Camera-type eye (tissue), 1 donor: ENCODE data around the gene ZSCAN23. TPM values are rescaled to one million over a fixed set of nuclear protein-coding genes. Genes with fewer than 3 reads are reported as not detected.

Source experiments
- total RNA-seq: library from RNA; depleted of rRNA; stranded (reverse); fragments of >200 nt; gene quantifications from one replicate; pipeline ENCODE4 v1.2.3, GENCODE V29; 2014

ZSCAN23 gene
- total RNA-seq, result 26.7 TPM

GRCh38 chr6:28443112-28443773 is at the start of gene ZSCAN23:
Gene ZSCAN23, minus strand, starts transcription at chr6:28443491. Its CDS starts 7,225 bp downstream, at chr6:28436266.

GRCh38 chr6:28399350-28400121 is 43.8 kb downstream of the ZSCAN23 start, which contains the start of gene ZSCAN12:
Gene ZSCAN12, minus strand, starts transcription at chr6:28399747. Its CDS starts 1,342 bp downstream, at chr6:28398405.

Other genes starting within 250 kb of the ZSCAN23 start
- gene ZSCAN9, start 218.2 kb downstream of the ZSCAN23 start, total RNA-seq, result 40.6 TPM
- 12.1 TPM for gene ZKSCAN4, start 191.2 kb downstream of the ZSCAN23 start, total RNA-seq
- gene NKAPL, start 184.2 kb downstream of the ZSCAN23 start, total RNA-seq, result 2.4 TPM
- gene ZSCAN26, start 176.3 kb downstream of the ZSCAN23 start, total RNA-seq, result 60.5 TPM
- 12.5 TPM for gene PGBD1, start 161.9 kb downstream of the ZSCAN23 start, total RNA-seq
- gene ZSCAN31, start 107.3 kb downstream of the ZSCAN23 start, total RNA-seq, result 16.6 TPM
- gene ZKSCAN3, start 93.5 kb downstream of the ZSCAN23 start, total RNA-seq, result 14.2 TPM
- 26.1 TPM for gene ZSCAN12, start 43.7 kb downstream of the ZSCAN23 start, total RNA-seq
- not detected for gene GPX6, start 72.3 kb upstream of the ZSCAN23 start, total RNA-seq
- not detected for gene GPX5, start 82.4 kb upstream of the ZSCAN23 start, total RNA-seq